WERI-Rb-1 (cell line): ENCODE data around the gene TFDP2.

Experiments
- DNase-seq: peaks from one replicate; pipeline ENCODE4 v3.0.0-alpha.2; 2020
- H3K27ac ChIP-seq: fragments of 250-450 bp; sonication (Bioruptor Pico); 2 replicates; pipeline ENCODE4 v1.5.1; 2020; ENCODE audit warnings: mild to moderate bottlenecking, moderate library complexity
- H3K27me3 ChIP-seq: fragments of 250-450 bp; sonication (Bioruptor Pico); 2 replicates; pipeline ENCODE4 v1.5.1; 2021; ENCODE audit warnings: mild to moderate bottlenecking, low read depth, moderate library complexity; ENCODE audit not compliant: insufficient read depth, severe bottlenecking
- H3K36me3 ChIP-seq: fragments of 250-450 bp; sonication (Bioruptor Pico); 2 replicates; pipeline ENCODE4 v1.5.1; 2020; ENCODE audit warnings: mild to moderate bottlenecking, moderate library complexity
- H3K4me3 ChIP-seq: 2 replicates; pipeline ENCODE4 v1.5.1; 2011; ENCODE audit warnings: low read depth, mild to moderate bottlenecking, control low read depth, low read length
- H3K9me3 ChIP-seq: fragments of 250-450 bp; sonication (Bioruptor Pico); 2 replicates; pipeline ENCODE4 v1.5.1; 2021; ENCODE audit warnings: mild to moderate bottlenecking, moderate library complexity; ENCODE audit not compliant: severe bottlenecking
- TF ChIP-seq, protein P1 (sequence below): IDR thresholded peaks from 2 replicates; pipeline ENCODE4 v1.5.1; 2011; ENCODE audit warnings: low read depth, mild to moderate bottlenecking, control low read depth, inconsistent platforms, low read length

The TFDP2 gene

DNA sequence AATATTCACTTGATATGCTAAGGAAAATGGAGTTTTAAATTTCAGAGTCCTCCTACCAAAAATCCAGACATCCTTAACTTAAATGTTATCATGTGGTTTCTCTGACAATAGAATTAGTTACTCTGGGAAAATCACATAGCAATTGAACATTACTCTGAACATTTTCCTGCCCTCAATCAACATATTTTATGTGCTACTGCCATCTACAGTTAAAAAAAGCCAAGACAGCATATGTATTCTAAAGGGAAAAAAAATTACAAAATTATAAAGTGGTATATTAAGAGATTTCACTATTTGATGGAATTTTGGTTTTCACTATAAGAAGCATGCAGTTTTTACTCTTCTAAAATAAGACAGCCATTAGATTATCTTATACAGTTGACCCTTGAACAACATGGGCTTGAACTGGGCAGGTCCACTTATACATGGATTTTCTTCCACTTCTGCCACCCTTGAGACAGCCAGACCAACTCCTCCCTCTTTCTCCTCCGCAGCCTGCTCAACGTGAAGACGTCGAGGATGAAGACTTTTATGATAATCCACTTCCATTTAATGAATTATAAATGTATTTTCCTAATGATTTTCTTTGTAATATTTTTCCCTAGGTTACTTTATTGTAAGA, 150.6 kb downstream of the TFDP2 start:
- H3K27ac ChIP-seq, result no peak overlapping the region
- H3K36me3 ChIP-seq, result no peaks in the 10 kb centered on the region
- H3K9me3 ChIP-seq, result no peaks in the 10 kb centered on the region
- DNase-seq, result no peak
- TF ChIP-seq, protein P1, sequence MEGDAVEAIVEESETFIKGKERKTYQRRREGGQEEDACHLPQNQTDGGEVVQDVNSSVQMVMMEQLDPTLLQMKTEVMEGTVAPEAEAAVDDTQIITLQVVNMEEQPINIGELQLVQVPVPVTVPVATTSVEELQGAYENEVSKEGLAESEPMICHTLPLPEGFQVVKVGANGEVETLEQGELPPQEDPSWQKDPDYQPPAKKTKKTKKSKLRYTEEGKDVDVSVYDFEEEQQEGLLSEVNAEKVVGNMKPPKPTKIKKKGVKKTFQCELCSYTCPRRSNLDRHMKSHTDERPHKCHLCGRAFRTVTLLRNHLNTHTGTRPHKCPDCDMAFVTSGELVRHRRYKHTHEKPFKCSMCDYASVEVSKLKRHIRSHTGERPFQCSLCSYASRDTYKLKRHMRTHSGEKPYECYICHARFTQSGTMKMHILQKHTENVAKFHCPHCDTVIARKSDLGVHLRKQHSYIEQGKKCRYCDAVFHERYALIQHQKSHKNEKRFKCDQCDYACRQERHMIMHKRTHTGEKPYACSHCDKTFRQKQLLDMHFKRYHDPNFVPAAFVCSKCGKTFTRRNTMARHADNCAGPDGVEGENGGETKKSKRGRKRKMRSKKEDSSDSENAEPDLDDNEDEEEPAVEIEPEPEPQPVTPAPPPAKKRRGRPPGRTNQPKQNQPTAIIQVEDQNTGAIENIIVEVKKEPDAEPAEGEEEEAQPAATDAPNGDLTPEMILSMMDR, result no peak
- no peaks in the 10 kb centered on the region for H3K27me3 ChIP-seq
- no peak overlapping the region for H3K4me3 ChIP-seq

DNA sequence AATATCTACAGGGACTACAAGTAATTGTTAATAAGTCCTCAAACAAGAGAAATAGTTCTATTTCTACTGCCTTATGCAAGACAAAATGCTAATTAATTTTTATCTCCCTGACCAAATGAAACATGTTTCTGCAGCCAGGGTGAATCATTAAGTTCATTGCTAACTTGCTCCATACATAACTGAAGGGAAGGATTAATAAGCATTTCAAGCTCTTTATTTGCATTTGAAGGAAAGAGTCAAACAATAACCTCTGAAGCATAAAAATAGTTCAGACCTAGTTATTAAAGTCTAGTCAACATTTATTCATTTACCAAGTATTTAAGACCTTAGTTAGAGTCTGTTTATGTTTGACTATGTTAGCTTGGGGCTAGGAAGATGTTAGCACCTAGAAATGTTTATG, 152.9 kb downstream of the TFDP2 start:
- H3K4me3 ChIP-seq, result no peak overlapping the region
- TF ChIP-seq, protein P1, result no peak
- no peak for DNase-seq
- no peak overlapping the region for H3K27ac ChIP-seq
- no peaks in the 10 kb centered on the region for H3K27me3 ChIP-seq
- H3K9me3 ChIP-seq, result no peaks in the 10 kb centered on the region
- no peaks in the 10 kb centered on the region for H3K36me3 ChIP-seq

DNA sequence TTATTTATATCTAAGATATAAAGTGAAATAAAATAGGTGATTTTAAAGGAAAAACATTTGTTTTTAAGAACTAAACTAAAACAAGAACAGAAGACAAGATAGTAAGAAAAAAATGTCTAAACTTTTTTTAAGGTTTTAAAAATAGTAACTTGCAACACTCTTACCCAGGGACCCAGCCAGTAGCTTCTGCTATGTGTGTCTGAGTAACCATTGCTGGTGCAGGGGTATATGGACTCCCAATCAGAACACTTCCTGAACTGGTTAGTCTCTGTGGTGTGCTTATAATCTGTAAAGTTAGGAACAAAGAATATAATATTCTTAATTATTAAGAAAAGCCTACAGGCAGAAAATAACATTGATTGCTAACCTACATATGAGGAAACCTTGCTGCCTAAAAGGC, 154.5 kb downstream of the TFDP2 start:
- Histone ChIP-seq H3K27ac (no peak overlapping the region), H3K27me3 (no peaks in the 10 kb centered on the region), H3K36me3 (no peaks in the 10 kb centered on the region), H3K9me3 (no peaks in the 10 kb centered on the region), H3K4me3 (no peak overlapping the region)
- DNase-seq, result no peak
- TF ChIP-seq, protein P1, result no peak

DNA sequence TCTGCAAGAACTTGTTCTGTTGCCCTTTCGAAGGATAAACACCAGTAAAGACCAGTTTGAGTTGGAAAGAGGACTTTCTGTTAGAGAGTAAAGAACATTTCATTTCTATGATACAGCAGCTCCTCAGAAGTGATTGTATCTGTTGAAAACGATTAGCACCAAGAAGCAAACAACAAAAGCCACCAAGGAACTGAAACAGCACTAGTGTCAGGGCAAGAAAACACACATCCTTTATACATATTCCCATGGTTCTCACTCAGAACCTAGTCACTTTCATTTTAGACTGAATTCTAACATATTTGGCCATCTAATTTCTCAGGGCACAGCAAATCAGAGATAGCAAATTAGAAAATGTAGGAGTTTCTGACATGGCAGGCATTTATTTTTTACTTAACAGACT, 156.8 kb downstream of the TFDP2 start:
- Histone ChIP-seq H3K4me3 (no peak overlapping the region), H3K36me3 (no peaks in the 10 kb centered on the region), H3K27me3 (no peaks in the 10 kb centered on the region), H3K27ac (no peak overlapping the region), H3K9me3 (no peaks in the 10 kb centered on the region)
- no peak for DNase-seq
- TF ChIP-seq, protein P1, result no peak

DNA sequence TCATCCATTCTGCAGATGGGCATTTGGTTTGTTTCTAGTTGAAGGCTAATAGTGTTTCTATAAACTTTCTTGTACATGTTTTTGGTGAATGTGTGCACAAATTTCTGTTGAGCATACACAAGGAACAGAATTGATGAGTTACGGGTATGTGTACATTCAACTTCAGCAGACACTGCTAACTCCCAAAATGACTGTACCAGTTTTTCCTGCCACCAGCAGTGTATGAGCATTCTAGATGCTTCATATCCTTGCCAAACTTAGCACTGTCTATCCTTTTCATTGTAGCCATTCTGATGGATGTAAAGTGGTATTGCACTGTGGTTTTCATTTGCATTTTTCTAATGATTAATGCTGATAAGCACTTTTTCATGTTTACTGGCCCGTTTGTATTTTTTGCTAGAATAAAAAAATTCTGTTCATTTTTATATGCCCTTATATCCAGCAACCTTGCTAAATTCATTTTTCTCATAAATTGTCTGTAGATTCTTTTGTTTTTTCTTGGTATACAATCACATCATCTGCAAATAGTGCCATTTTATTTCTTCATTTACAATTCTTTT, 162.7 kb downstream of the TFDP2 start:
- H3K27ac ChIP-seq, result no peak overlapping the region
- no peaks in the 10 kb centered on the region for H3K9me3 ChIP-seq
- TF ChIP-seq, protein P1, result no peak
- no peaks in the 10 kb centered on the region for H3K36me3 ChIP-seq
- no peaks in the 10 kb centered on the region for H3K27me3 ChIP-seq
- no peak overlapping the region for H3K4me3 ChIP-seq
- no peak for DNase-seq

DNA sequence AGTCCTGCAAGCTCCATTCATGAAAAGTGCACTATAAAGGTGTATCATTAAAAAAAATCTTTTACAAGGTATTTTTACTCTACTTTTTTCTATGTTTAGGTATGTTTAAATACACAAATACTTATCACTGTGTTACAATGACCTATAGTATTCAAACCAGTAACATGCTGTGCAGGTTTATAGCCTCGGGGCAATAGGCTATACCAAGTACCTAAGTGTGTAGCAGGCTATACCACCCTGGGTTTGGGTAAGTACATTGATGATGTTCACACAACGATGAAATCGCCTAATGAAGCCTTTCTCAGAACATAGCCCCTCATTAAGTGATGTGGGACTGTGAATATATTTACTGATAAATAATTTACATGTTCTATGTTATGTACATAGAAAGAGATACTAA, 168.3 kb downstream of the TFDP2 start:
- Histone ChIP-seq H3K9me3 (no peaks in the 10 kb centered on the region), H3K4me3 (no peak overlapping the region), H3K36me3 (no peaks in the 10 kb centered on the region), H3K27ac (no peak overlapping the region), H3K27me3 (no peaks in the 10 kb centered on the region)
- TF ChIP-seq, protein P1, result no peak
- no peak for DNase-seq
